ENCODE results near the gene GTPBP4.

GTPBP4 gene

GRCh38 chr10:1010703-1011102, 22.5 kb downstream of the GTPBP4 start:
- no peak for ATAC-seq
- TF ChIP-seq TOX (CRISPR knock-in tag; IDR thresholded peaks at IDR 0.05; ENCODE audit: borderline replicate concordance) = no peak

- ATAC-seq = no peak; the same call in 2 of the 3 replicates
- TF ChIP-seq ZNF8 (CRISPR knock-in tag; IDR thresholded peaks at IDR 0.05) (no peak), RARB (CRISPR knock-in tag; IDR thresholded peaks at IDR 0.05) (no peak), TOX (CRISPR knock-in tag; IDR thresholded peaks at IDR 0.05; ENCODE audit: borderline replicate concordance) (no peak)
Measured at GRCh38 chr10:1011696-1012095, 23.5 kb downstream of the GTPBP4 start.

- no peak for ATAC-seq
- TF ChIP-seq ISL1 (CRISPR knock-in tag; IDR thresholded peaks at IDR 0.05) = no peak
Measured at GRCh38 chr10:1015688-1016087, 27.5 kb downstream of the GTPBP4 start.

- TF ChIP-seq GLIS3 (CRISPR knock-in tag; IDR thresholded peaks at IDR 0.05) (no peak), SNAI2 (CRISPR knock-in tag; IDR thresholded peaks at IDR 0.05) (no peak), CREB5 (CRISPR knock-in tag; IDR thresholded peaks at IDR 0.05; ENCODE audit: low read depth) (no peak), TCF4 (CRISPR knock-in tag; IDR thresholded peaks at IDR 0.05; ENCODE audit: borderline replicate concordance) (no peak), PATZ1 (CRISPR knock-in tag; IDR thresholded peaks at IDR 0.05; ENCODE audit: borderline replicate concordance) (no peak), TOX (CRISPR knock-in tag; IDR thresholded peaks at IDR 0.05; ENCODE audit: borderline replicate concordance) (no peak), ARNTL (CRISPR knock-in tag; IDR thresholded peaks at IDR 0.05; ENCODE audit: borderline replicate concordance, low read depth) (no peak)
- ATAC-seq = no peak
Measured at GRCh38 chr10:1019362-1019761, 31.1 kb downstream of the GTPBP4 start.

- peak; percentile 41 for ATAC-seq
- no peak for TF ChIP-seq RARB (CRISPR knock-in tag; IDR thresholded peaks at IDR 0.05)
- no peak for TF ChIP-seq ZC3H10 (CRISPR knock-in tag; IDR thresholded peaks at IDR 0.05)
- TF ChIP-seq POU6F1 (CRISPR knock-in tag; IDR thresholded peaks at IDR 0.05; ENCODE audit: borderline replicate concordance, low read depth) = no peak
- TF ChIP-seq CSRNP3 (CRISPR knock-in tag; IDR thresholded peaks at IDR 0.05) = no peak
- TF ChIP-seq ZNF565 (CRISPR knock-in tag; conservative IDR thresholded peaks at IDR 0.05; ENCODE audit: low read depth) = no peak
- no peak for TF ChIP-seq ZFP30 (CRISPR knock-in tag; IDR thresholded peaks at IDR 0.05)
- TF ChIP-seq GLIS3 (CRISPR knock-in tag; IDR thresholded peaks at IDR 0.05) = no peak
- no peak for TF ChIP-seq TOX (CRISPR knock-in tag; IDR thresholded peaks at IDR 0.05; ENCODE audit: borderline replicate concordance)
- no peak for TF ChIP-seq OSR1 (CRISPR knock-in tag; IDR thresholded peaks at IDR 0.05)
- no peak for TF ChIP-seq TSHZ2 (CRISPR knock-in tag; IDR thresholded peaks at IDR 0.05)
- no peak for TF ChIP-seq PPARA (CRISPR knock-in tag; IDR thresholded peaks at IDR 0.05; ENCODE audit: borderline replicate concordance)
- TF ChIP-seq TCF4 (CRISPR knock-in tag; IDR thresholded peaks at IDR 0.05; ENCODE audit: borderline replicate concordance) = no peak
- no peak for TF ChIP-seq ZNF70 (CRISPR knock-in tag; IDR thresholded peaks at IDR 0.05)
- no peak for TF ChIP-seq ARNTL (CRISPR knock-in tag; IDR thresholded peaks at IDR 0.05; ENCODE audit: borderline replicate concordance, low read depth)
Measured at GRCh38 chr10:1020460-1020859, 32.2 kb downstream of the GTPBP4 start.

Data from SK-N-SH treated with all-trans-retinoic acid at 6 μM for 48 hours (cell line).